ENCODE measurements around the gene GRK2.
"Not testable (repeated sequence)": the region's sequence is repeated elsewhere in the genome, so short reads cannot be mapped to it uniquely, and the experiment has no call there.

GRK2 gene

DNA sequence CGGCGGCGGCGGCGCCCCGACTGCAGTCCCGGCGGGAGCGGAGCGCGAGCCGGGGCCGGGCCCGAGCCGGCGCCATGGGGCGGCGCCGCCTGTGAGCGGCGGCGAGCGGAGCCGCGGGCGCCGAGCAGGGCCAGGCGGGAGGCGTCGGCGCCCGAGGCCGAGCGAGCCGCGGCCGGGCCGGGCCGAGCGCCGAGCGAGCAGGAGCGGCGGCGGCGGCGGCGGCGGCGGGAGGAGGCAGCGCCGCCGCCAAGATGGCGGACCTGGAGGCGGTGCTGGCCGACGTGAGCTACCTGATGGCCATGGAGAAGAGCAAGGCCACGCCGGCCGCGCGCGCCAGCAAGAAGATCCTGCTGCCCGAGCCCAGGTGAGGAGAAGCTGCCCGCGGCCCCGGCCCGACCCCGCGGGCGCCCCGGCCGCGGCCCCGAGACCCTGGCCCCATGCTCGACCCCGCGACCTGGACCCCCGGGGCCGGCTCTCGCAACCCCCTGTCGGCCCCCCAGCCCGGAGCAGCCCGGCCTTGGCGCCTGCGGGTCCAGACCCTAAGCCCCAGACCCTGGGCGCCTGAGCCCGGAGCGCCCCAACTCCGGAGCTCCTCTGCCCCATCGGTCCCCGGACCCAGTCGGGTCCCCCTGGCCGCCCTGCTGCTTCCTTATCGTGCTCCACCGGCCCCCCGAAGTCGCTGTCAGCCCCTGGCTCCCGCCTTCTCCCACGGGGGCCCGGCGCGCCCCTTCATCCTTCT, at the start of gene GRK2:
Gene GRK2, plus strand, starts transcription at position 25 of the 739 bp plus-strand sequence. Its CDS starts 227 bp downstream, at position 252.
- Histone ChIP-seq H3K4me3 (peak within 1 kb of the TSS; percentile 89 to 99 (median 94)), H3K27ac (peak within 1 kb of the TSS; percentile 65 to 100 (median 97))

DNA sequence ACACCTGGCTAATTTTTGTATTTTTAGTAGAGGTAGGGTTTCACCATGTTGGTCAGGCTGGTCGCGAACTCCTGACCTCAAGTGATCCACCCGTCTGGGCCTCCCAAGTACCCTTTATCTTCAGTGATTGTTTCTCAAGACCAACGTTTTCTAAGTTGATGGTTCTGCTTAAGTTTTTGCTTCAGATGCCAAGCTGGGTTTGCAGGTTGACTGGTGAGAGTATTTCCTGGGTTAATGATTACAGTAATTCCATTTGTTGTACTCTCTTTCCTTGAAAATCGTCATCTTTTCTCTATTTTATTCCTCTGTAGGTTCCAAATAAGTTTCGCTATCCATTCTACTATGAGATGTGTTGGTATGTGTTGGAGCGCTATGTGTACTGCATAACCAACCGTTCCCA, 38.5 kb upstream of the GRK2 start:
- Histone ChIP-seq H3K4me3 (no peak overlapping the region), H3K27ac (no peak overlapping the region)

DNA sequence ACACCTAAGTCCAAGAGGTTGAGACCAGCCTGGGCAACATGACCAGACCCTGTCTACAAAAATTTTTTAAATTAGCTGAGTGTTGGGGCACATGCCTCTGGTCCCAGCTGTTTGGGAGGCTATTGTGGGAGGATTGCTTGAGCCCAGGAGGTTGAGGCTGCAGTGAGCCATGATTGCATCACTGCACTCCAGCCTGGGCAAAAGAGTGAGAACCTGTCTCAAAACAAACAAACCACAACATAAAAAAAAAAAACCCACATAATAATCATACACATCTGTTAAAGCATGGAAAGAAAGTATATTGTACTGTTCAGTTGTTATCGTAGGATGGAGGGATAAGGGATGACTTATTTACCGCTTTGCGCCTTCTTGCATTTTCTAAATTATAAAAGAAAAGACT, 35.9 kb upstream of the GRK2 start:
- Histone ChIP-seq H3K4me3 (no peak overlapping the region), H3K27ac (no peak overlapping the region)

DNA sequence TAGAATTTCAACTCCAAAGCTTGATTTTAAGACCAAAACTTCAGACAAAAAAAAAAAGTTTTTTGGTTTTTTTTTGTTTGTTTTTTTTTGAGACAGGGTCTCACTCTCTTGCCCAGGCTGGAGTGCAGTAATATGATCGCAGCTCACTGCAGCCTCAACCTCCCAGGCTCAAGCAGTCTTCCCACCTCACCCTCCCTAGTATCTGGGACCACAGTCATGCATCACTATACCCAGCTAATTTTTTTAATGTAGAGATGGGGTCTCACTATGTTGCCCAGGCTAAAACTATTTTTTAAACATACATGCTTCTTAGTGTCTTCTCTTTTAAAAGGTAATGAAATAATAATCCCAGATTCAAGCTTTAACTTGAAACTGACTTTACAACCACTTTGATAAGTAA, 35.4 kb upstream of the GRK2 start:
- H3K27ac ChIP-seq: no peak overlapping the region
- H3K4me3 ChIP-seq: no peak overlapping the region

DNA sequence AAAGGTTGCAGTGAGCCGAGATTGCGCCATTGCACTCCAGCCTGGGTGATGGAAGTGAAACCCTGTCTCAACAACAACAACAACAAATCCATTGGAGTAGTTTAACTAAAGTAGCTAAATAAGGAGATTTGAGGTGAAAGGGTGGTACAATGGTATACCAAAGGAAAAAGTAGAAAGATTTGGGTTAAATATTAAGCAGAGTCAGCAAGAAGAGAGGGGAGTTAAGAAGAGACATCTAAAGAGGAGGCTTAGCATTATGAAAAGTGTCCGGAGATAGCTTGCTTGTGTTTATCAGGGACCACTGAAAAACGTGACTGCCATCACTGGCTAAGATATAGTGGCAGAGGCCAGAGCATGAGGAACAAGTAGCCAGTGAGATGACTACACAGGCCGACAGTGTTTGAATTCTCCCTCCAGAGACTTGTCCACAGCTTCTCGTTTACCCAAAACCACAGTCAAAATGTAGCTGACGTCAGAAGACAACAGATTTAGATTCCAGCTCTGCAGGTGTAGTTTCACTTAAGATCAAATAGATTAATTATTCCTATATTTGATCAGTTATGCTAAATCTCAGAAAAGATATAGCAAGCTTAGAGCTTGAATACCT, 32.6 kb upstream of the GRK2 start:
- Histone ChIP-seq H3K27ac (peak overlapping the region in 2 of 21 experiments; percentile 29 to 42), H3K4me3 (no peak overlapping the region)

DNA sequence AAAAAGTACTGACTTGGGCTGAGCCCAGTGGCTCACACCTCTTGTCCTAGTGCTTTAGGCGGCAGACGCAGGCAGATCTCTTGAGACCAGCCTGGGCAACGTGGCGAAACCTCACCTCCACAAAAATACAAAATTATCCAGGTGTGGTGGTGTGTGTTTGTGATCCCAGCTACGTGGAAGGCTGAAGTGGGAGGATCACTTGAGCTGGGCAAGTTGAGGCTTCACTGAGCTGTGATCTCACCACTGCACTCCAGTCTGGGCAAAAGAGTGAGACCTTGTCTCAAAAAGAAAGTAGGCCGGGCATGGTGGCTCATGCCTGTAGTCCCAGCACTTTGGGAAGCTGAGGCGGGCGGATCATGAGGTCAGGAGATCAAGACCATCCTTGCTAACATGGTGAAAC, 31.7 kb upstream of the GRK2 start:
- H3K4me3 ChIP-seq: not testable (repeated sequence)
- peak overlapping the region in 3 of 21 experiments; percentile 29 to 46 (median 42) for H3K27ac ChIP-seq

DNA sequence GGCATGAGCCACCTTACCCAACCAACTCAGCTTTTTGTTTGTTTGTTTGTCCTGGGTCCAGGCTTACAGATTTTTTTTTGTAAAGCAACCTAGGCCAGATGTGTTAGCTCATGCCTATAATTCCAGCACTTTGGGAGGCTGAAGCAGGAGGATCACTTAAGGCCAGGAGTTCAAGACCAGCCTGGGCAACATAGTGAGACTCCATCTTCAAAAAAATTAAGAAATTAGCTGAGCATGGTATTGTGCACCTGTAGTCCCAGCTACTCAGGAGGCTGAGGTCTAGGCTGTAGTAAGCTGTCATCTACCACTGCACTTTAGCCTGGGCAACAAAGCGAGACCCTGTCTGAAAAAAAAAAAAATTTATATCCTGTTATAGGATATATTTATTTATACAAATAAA, 28.7 kb upstream of the GRK2 start:
- Histone ChIP-seq H3K4me3 (no peak overlapping the region), H3K27ac (no peak overlapping the region)

DNA sequence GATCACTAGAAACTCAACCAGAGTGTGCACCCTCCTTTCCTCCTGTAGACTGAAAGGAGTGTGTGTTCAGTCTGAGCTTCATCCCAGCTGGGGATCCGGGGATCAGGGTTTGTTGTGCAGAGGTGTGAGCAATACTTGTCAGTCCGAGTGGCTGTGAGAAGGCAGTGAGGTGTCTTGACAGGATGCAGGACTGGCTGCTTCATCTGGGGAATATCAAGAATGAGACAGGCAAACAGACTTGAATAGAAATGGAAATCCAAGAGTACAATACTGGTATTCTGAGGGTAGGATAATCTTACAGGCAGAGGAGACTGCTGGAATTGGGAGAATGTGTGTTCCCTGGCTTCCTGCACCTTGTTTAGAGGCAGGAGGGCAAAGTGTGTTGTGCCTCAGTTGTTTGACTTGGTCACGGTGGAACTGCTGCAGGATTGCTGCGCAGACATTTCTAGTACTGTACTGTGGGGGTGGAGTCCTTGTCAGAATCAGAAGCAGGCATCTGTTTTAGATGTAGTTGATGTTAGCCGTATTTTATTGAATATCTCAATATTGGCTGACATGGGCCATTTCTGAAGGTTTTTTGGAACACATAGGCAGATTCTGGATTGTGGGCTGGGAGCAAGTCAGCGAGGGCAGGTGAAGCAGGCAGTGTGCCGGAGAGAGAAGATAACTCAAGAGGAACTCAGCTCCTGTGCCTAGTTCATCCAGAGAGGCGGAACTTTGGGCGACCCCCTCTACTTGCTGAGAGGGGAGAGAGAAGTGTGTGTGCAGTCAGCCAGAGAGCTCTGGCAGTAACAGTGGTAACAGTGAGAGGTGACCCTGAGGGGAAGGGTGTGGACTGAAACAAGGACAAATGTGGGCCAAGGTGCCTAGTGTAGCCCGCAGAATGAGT, 27.1 kb upstream of the GRK2 start:
- Histone ChIP-seq H3K4me3 (peak overlapping the region in 5 of 7 experiments; percentile 9 to 82 (median 75)), H3K27ac (peak overlapping the region in 19 of 21 experiments; percentile 27 to 99 (median 91))

DNA sequence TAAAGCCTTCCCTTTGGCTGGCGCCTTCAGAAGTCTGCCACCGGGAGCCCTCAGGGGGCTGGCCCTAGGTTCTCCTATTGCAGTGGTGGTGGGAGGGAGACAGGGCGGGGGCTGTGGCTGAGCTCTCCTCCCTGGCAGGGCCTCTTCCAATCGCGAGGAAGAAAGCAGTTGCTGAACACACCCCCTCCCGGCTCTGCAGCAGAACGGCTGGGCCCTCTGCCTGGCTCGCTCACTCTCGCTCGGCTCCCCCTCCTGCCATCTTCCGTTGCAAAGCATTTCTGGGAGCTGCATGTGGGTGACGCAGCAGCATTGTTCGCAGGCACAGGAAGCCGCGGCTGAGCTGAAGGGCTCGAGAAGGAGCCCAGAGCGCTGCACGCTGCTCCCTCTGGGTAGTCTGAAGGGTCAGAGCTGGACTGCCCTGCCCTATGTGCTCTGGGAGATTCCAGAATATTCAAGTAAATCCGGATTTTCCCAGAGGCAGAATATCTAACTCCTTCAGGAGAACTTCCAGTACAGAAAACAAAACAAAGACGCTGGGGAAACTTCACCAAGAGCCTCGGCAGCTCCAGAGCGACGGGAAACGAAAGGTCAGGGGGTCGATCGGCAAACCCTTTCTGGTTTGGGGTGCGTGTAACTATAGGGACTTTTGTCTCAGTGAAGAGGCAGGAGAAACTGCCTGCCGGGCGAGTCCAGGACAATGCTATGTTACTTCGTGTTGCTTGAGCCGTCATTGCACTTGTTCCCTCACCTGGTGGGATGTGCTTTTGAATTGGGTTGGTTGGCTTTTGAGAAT, 26.3 kb upstream of the GRK2 start:
- Histone ChIP-seq H3K4me3 (peak overlapping the region; percentile 56 to 82 (median 61)), H3K27ac (peak overlapping the region; percentile 8 to 99 (median 96))

DNA sequence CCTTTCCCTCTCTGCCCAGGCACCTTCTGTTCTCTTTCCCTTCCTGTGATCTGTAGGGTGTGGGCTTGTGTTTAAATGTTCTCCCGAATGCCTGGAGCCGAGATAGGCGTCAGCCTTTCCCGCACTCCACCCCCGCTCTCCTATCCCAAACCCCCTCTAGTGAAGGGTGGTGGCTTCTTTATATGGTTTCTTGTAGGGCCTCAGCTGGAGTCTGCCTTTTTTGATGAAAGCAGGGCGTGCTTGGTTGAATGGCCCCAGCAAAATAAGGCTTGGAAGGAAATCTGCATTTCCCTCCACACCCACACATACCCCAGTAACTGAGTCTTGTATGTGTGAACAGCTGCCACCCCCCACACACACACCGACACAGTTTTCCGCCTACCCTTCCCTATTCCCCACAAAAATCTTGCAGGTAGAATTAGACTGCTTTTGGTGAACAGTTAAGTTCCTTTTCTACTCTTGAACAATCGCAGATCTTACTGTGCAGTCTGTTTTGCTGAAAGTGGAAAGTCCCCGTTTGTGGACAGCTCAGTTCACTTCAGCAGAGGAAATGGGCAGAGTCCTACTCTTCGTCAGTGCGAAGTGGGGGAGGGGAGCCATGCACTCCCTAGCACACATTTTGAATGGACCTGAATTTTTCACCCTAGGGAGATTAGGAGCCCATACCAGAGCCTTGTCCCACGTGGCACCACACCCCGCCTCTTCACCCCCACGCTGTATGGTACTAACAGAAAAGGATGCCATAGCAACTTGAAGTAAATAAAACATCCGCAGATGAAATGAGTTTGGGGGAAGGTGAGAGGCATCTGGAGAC, 25.5 kb upstream of the GRK2 start:
- Histone ChIP-seq H3K4me3 (peak overlapping the region; percentile 56 to 82 (median 61)), H3K27ac (peak overlapping the region; percentile 8 to 99 (median 96))

DNA sequence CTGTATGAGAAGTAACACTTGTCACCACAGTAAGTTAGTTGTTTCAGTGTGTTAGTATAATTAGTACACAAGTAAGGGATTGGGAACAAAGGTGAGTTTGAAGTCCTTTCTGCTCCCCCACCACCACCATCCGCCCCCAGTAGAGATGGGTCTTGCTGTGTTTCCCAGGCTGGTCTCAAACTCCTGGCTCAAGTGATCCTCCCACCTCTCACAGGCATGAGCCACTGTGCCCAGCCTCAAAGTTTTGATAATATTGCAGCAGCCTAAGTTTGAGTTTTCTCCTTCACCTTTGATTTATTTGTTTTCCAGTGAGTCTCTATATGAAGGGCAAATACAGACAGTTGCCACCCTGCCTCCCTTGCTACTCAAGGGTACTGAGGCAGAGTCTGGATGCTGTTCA, 23.7 kb upstream of the GRK2 start:
- peak overlapping the region in 8 of 21 experiments; percentile 11 to 99 (median 96) for H3K27ac ChIP-seq

DNA sequence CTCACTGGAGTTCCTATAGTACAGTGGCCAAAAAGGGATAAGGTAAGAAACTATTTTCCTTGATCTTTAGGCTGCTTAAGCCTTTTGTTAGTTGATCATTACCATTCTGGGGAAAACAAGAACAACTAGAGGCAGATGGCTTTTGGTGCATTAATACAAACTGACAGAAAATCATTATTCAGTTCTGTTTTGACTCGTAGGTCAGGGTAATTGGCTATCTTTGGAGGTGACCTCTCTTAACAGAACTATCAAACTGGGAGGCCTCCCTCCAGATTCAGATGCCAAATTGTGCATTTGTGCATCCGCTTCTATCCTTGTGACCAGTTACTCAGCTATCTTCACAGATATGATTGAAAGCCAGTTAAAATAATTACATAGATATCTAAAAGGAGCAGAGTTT, 23.2 kb upstream of the GRK2 start:
- H3K27ac ChIP-seq: peak overlapping the region in 8 of 21 experiments; percentile 11 to 99 (median 70)

More for the DNA sequence above, 23.7 kb upstream of the GRK2 start:
- peak overlapping the region in 1 of 7 experiments; percentile 78 for H3K4me3 ChIP-seq

DNA sequence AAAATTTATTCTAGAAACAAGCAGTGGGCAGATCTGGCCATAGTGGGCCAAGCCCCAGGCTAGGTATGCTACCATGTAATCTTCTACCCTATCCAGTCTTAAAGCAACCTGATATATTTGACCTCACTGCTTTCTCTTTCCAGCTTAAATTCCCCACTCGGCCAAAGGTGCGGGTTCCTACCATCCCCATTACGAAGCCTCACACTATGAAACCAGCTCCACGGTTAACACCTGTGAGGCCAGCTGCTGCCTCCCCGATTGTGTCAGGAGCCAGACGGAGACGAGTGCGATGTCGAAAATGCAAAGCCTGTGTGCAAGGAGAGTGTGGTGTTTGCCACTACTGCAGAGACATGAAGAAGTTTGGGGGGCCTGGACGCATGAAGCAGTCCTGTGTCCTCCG, 21.2 kb upstream of the GRK2 start:
- no peak overlapping the region for H3K4me3 ChIP-seq
- no peak overlapping the region for H3K27ac ChIP-seq

More for the DNA sequence above, 23.2 kb upstream of the GRK2 start:
- no peak overlapping the region for H3K4me3 ChIP-seq

DNA sequence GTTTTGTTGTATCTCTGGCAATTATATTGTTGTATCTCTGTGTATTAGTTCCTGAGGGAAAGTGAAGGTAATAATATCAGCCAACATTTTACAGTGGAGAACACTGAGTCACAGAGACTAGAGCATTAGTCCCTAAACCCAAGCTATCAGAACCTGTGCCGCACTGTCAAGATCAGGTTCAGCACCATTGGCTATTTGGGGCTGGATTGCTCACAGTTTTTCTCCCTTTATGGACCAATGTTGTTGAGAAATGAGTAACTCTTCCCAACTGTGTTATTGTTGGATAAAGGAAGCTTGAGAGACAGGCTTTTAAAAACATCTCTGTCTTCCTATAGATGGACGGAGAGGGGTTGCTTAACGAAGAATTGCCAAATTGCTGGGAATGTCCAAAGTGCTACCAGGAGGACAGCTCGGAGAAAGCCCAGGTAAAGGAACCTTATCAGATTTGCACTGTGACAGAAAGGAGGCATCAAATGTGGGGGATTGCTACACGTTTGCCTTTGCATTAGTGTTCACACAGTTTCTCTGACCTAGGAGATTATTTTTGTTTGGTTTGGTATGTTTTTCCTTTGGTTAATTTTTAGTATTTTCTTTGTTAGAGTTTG, 18.2 kb upstream of the GRK2 start:
- Histone ChIP-seq H3K4me3 (no peak overlapping the region), H3K27ac (peak overlapping the region in 17 of 21 experiments; percentile 12 to 78 (median 63))

DNA sequence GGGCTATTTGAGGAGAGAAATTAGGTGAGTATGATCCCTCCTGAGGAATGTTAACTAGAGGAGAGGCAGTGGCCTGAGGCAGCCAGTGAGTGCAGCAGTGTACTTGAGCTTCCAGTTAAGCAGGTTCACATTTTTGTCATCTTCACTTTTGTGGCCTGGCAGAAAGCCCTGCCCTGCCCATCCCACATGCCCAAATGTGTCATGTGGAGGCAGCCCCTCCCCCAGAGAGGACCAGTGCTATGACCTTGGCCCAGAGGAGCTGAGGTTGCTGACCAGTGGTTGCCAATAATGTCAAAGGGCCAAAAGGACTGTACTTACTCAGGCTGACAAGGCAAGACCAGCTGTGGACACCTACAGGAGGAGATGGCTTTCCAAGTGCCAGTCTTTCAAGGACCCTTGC, 17.6 kb upstream of the GRK2 start:
- Histone ChIP-seq H3K4me3 (no peak overlapping the region), H3K27ac (peak overlapping the region in 14 of 21 experiments; percentile 12 to 78 (median 64))

DNA sequence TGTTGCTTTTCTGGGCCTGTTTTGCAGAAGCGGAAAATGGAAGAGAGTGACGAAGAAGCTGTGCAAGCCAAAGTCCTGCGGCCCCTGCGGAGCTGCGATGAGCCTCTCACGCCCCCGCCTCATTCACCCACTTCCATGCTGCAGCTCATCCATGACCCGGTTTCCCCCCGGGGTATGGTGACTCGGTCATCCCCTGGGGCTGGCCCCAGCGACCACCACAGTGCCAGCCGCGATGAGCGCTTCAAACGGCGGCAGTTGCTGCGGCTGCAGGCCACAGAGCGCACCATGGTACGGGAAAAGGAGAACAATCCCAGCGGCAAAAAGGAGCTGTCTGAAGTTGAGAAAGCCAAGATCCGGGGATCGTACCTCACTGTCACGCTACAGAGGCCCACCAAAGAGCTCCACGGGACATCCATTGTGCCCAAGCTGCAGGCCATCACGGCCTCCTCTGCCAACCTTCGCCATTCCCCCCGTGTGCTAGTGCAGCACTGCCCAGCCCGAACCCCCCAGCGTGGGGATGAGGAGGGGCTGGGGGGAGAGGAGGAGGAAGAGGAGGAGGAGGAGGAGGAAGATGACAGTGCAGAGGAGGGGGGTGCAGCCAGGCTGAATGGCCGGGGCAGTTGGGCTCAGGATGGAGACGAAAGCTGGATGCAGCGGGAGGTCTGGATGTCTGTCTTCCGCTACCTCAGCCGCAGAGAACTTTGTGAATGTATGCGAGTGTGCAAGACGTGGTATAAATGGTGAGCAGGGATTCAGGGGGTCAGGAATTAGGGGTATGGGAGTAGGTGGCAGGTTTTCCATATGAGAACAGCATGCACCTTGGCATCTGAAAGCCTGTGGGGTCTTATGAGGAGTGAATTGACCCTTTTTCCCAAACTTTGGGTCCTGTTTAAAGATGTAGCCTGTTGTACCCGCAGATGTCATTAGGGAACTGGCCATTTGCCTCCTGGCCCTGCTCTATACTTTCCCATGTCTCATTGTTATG, 15.9 kb upstream of the GRK2 start:
- Histone ChIP-seq H3K4me3 (no peak overlapping the region), H3K27ac (peak overlapping the region in 1 of 21 experiments; percentile 78)

DNA sequence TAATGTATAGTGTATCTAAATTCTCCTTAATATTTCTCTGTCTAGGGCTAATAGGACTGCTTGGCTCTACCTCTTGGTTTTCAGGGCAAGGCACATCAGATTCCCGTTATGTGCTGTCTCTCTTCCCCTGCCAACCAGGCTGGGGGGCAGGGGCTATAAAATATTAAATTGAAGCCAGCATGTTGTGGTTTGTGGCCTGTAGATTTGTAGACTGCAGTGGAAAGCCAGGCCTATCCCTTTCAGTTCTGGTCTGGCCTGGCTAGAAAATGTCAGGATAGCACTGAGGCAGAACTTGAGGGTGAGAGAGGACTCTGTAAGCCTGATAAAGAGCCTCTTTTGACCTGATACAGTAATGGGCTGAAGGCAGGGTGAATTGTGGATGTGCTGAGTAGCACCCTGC, 14.4 kb upstream of the GRK2 start:
- H3K27ac ChIP-seq: peak overlapping the region in 5 of 21 experiments; percentile 34 to 77 (median 70)
- H3K4me3 ChIP-seq: no peak overlapping the region
